Hepatocyte (in vitro differentiated cells): ENCODE measurements around the gene CD52.

Experiments
- EZH2phosphoT487 ChIP-seq: fragments of 200-600 bp; sonication (generic); IDR thresholded peaks from one replicate; pipeline ENCODE4 v1.6.1; 2018; ENCODE audit warnings: antibody characterized with exemption, mild to moderate bottlenecking, low read depth, moderate library complexity; ENCODE audit not compliant: unreplicated experiment, severe bottlenecking
- TF ChIP-seq, protein P1 (sequence below): fragments of 200-600 bp; sonication (generic); IDR thresholded peaks from 2 replicates; pipeline ENCODE4 v1.5.1; 2016; ENCODE audit warnings: antibody characterized with exemption, mild to moderate bottlenecking; ENCODE audit not compliant: poor library complexity

DNA sequence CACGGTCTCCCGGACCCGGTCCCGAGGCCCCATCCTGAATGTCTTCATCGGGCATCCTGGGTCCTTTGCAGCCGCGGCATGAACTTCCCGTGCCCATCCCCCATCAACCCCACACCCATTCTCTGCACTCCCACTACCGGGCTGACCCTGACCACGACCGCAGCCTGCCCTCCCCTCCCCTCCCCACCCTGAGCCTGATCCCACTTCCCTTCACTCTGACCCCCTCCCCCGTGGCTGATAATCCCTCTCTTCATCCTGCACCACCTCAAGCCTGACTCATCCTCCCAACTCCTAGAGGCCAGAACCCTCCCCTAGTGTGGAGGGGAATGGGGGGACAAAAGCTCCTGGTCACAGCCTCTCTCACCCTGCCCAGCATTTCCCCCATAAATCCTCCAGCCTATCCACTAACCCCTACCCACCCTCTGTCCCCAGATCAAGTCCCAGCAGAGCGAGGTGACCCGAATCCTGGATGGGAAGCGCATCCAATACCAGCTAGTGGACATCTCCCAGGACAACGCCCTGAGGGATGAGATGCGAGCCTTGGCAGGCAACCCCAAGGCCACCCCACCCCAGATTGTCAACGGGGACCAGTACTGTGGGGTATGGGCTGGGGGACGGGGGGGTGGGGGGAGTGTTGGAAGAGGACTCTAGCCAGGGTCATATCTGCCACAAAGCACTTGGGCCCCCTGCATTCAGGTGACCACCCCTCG is 37.3 kb upstream of the CD52 start:
- TF ChIP-seq, protein P1, sequence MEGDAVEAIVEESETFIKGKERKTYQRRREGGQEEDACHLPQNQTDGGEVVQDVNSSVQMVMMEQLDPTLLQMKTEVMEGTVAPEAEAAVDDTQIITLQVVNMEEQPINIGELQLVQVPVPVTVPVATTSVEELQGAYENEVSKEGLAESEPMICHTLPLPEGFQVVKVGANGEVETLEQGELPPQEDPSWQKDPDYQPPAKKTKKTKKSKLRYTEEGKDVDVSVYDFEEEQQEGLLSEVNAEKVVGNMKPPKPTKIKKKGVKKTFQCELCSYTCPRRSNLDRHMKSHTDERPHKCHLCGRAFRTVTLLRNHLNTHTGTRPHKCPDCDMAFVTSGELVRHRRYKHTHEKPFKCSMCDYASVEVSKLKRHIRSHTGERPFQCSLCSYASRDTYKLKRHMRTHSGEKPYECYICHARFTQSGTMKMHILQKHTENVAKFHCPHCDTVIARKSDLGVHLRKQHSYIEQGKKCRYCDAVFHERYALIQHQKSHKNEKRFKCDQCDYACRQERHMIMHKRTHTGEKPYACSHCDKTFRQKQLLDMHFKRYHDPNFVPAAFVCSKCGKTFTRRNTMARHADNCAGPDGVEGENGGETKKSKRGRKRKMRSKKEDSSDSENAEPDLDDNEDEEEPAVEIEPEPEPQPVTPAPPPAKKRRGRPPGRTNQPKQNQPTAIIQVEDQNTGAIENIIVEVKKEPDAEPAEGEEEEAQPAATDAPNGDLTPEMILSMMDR: no peak
- no peak for TF ChIP-seq EZH2phosphoT487
